Measurements from ENCODE around the gene NDUFV3. TPM values are rescaled to one million over a fixed set of nuclear protein-coding genes. Genes with fewer than 3 reads are reported as not detected.
A peak's percentile ranks its signal among the peaks of the same experiment; 100 is the strongest.
"Not testable (repeated sequence)": the region's sequence is repeated elsewhere in the genome, so short reads cannot be mapped to it uniquely, and the experiment has no call there.

Gene NDUFV3
- total and polyA plus RNA-seq, 9 donors = 24.9 to 51.4 (median 37.8) TPM

DNA sequence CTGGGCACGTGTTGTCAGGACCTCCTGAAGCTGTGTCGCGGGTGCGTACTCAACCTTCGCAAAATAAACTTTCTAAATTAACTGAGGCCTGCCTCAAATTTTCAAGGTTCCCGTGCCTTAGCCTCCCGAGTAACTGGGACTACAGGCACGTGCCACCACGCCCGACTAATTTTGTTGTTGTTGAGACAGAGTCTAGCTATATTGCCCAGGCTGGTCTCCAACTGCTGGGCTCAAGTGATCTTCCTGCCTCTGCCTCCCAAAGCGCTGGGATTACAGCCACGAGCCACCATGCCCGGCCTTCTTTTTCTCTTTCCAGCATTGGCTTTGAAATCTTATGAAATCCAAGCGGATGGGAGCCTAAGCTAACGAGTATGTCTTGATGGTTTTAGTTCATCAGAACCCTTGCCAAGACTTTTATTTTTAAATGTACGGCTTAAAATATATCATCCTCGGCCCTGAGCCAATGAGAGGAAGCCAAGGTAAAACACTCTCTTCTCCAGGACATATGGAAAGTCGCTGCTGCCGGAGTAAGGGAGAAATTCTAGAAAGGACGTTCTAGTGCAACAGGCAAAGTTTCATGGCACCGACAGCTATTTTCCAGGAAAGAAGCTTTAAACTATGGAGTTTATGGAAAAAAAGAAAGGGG, 45.0 kb downstream of the NDUFV3 start:
- no peaks in the 10 kb centered on the region for H3K27me3 ChIP-seq
- DNase-seq = no peak
- 86 to 93% (median 89%) methylated on average over 21 of the region's 21 CpGs for WGBS, 3 donors
- H3K4me3 ChIP-seq = no peak overlapping the region
- intact Hi-C loops (cut with DNase I) = no loop called here
- no peak overlapping the region for H3K27ac ChIP-seq
- H3K36me3 ChIP-seq = no peaks in the 10 kb centered on the region
- TF ChIP-seq POLR2A (IDR thresholded peaks at IDR 0.05) (no peak), EP300 (IDR thresholded peaks at IDR 0.05) (no peak)
- TF ChIP-seq, protein P1, sequence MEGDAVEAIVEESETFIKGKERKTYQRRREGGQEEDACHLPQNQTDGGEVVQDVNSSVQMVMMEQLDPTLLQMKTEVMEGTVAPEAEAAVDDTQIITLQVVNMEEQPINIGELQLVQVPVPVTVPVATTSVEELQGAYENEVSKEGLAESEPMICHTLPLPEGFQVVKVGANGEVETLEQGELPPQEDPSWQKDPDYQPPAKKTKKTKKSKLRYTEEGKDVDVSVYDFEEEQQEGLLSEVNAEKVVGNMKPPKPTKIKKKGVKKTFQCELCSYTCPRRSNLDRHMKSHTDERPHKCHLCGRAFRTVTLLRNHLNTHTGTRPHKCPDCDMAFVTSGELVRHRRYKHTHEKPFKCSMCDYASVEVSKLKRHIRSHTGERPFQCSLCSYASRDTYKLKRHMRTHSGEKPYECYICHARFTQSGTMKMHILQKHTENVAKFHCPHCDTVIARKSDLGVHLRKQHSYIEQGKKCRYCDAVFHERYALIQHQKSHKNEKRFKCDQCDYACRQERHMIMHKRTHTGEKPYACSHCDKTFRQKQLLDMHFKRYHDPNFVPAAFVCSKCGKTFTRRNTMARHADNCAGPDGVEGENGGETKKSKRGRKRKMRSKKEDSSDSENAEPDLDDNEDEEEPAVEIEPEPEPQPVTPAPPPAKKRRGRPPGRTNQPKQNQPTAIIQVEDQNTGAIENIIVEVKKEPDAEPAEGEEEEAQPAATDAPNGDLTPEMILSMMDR (IDR thresholded peaks at IDR 0.05) = no peak
- H3K9me3 ChIP-seq = no peaks in the 10 kb centered on the region
- H3K4me1 ChIP-seq (ENCODE audit: insufficient read depth) = peaks cover 2% of the 10 kb centered on the region

DNA sequence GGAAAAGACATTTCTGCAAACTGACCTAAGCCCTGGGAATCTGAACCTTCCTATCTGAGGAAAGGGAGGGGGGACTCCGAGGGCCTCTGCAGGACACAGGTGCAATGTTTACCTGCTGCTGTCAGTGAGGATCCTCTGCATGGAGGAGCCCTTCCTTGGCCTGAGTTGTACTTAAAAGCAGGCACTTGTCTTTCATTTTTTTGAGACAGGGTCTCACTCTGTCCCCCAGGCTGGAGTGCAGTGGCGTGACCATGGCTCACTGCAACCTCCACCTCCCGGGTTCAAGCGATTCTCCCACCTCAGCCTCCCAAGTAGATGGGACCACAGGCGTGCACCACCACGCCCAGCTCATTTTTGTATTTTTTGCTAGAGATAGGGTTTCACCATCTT, 45.5 kb downstream of the NDUFV3 start:
- H3K27me3 ChIP-seq; H3K36me3 ChIP-seq; DNase-seq; H3K27ac ChIP-seq; H3K4me1 ChIP-seq (ENCODE audit: insufficient read depth); H3K4me3 ChIP-seq; H3K9me3 ChIP-seq; intact Hi-C loops (cut with DNase I): not testable (repeated sequence)
- WGBS, 3 donors = 90 to 92% (median 91%) methylated on average over 6 of the region's 6 CpGs

DNA sequence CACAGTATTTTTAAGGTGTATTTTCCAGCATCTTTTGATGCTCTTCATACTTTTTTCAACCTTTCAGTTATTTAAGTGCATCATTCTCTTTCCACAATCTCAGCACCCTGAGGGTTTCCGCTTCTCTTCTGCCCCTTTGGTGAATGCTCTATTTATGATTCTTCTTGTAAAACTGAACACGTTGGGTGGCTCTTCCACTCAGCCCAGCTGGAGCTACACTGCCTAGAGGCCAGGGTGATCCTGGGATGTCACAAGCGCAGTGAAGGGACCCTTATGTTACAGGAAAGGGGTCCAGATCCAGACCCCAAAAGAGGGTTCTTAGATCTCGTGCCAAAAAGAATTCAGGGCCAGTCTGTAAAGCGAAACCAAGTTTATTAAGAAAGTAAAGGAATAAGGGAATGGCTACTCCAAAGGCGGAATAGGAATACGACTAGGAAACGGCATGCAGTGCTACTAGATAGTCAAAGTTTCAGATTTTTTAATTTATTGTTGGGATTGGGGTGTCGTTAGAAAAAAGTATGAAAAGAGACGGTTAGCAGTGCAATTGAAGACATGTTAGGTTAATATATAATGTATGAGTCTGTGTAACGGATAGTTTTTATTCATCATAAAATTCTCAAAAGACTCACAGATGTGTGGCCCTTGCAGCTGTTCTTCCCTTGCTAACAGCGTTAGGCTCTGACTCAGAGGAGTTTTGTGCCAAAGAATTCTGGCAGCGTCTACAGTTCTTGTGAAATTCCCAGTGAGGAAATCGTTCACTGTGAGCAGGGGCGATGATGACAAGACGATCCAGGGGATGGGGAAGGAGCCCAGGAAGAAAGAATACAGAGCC, 46.7 kb downstream of the NDUFV3 start:
- Histone ChIP-seq H3K27me3 (no peaks in the 10 kb centered on the region), H3K4me1 (ENCODE audit: insufficient read depth) (no peaks in the 10 kb centered on the region), H3K36me3 (no peaks in the 10 kb centered on the region), H3K4me3 (peak overlapping the region; percentile 11), H3K27ac (peak overlapping the region in 1 of 2 donors; percentile 67), H3K9me3 (no peaks in the 10 kb centered on the region)
- intact Hi-C loops (cut with DNase I) = no loop called here
- TF ChIP-seq POLR2A (IDR thresholded peaks at IDR 0.05) (no peak), EP300 (IDR thresholded peaks at IDR 0.05) (peak; percentile 43)
- TF ChIP-seq, protein P1 (IDR thresholded peaks at IDR 0.05) = no peak
- peak; percentile 74 to 95 (median 86) for DNase-seq
- WGBS, 3 donors = 10 to 15% (median 15%) methylated on average over 16 of the region's 16 CpGs

DNA sequence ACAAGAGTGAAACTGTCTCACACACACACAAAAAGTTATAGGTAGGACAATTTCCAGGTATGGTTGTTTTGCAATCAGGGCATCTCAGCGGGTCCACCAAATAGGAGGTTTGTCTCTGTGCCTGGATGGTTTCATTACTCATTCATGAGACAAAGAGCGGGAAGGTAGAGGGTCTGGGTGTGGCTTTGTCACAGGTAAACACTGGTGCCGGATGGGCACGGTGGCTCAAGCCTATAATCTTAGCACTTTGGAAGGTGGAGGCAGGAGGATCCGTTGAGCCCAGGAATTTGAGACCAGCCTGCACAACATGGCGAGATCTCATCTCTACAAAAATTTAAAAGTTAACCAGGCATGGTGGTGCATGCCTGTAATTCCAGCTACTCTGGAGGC, 48.6 kb downstream of the NDUFV3 start:
- no peak overlapping the region for H3K4me3 ChIP-seq
- intact Hi-C loops (cut with DNase I) = no loop called here
- no peaks in the 10 kb centered on the region for H3K4me1 ChIP-seq (ENCODE audit: insufficient read depth)
- WGBS, 3 donors = 94 to 95% (median 94%) methylated on average over 6 of the region's 6 CpGs
- H3K27ac ChIP-seq = no peak overlapping the region
- TF ChIP-seq POLR2A (IDR thresholded peaks at IDR 0.05) (no peak), EP300 (IDR thresholded peaks at IDR 0.05) (no peak)
- TF ChIP-seq, protein P1 (IDR thresholded peaks at IDR 0.05) = no peak
- H3K27me3 ChIP-seq = no peaks in the 10 kb centered on the region
- DNase-seq = no peak
- no peaks in the 10 kb centered on the region for H3K9me3 ChIP-seq
- H3K36me3 ChIP-seq = no peaks in the 10 kb centered on the region

DNA sequence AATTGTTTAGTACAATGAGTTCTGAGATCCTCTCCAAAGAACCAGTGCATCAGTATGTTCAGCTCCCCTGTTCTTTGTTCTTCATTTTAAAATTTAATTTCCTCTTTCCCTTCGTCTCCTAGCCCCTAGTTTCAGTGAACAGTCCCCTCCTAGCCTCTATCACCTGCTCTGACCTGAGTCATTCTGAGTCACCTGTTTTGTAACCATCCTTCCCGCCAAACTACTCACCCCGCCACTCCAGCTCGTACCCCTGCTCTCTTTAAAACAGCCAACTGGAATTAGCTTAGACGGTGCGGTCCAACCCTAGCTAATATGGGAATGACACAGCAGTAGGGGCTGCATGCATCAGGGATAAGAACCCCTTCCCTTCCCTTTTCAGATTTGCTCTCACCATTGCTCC, 49.1 kb downstream of the NDUFV3 start:
- Histone ChIP-seq H3K27me3 (no peaks in the 10 kb centered on the region), H3K4me3 (no peak overlapping the region), H3K9me3 (no peaks in the 10 kb centered on the region), H3K4me1 (ENCODE audit: insufficient read depth) (no peaks in the 10 kb centered on the region), H3K36me3 (no peaks in the 10 kb centered on the region), H3K27ac (no peak overlapping the region)
- WGBS, 3 donors = 79 to 93% (median 79%) methylated on average over 6 of the region's 6 CpGs
- TF ChIP-seq POLR2A (IDR thresholded peaks at IDR 0.05) (no peak), EP300 (IDR thresholded peaks at IDR 0.05) (no peak)
- TF ChIP-seq, protein P1 (IDR thresholded peaks at IDR 0.05) = no peak
- peak in 1 of 5 donors; percentile 8 for DNase-seq
- intact Hi-C loops (cut with DNase I) = no loop called here

DNA sequence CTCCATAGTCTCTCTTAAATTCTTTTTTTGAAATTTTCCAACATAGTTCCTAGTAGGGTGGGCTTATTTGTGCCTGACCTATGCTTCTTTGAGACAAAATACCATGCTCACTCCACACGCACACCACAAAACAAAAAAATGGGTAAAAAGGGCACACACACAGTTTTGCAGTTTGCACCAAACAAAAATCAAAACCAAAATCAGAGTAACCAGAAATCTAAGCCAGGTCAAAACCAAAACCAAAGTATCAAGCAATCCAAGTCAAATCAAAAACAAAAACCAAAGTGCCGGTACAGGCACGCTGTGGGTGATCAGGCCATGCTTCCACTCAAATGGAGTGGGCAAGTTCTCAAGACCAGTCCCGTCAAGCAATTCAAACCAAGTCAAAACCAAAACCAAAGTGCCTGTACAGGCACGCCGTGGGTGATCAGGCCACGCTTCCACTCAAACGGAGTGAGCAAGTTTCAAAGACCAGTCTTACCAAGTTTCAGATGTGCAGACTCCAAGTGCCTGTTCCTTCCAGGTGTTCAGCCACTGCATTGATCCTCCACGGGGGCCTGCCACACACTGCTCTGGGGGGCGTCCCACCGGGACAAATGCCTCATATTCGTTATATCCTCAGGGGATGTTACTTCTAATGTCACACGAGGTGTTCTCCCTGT, 56.1 kb downstream of the NDUFV3 start:
- H3K4me3 ChIP-seq; H3K36me3 ChIP-seq; H3K27me3 ChIP-seq; H3K4me1 ChIP-seq (ENCODE audit: insufficient read depth); H3K9me3 ChIP-seq; H3K27ac ChIP-seq; DNase-seq; intact Hi-C loops (cut with DNase I): not testable (repeated sequence)
- 90 to 93% (median 93%) methylated on average over 13 of the region's 13 CpGs for WGBS, 3 donors

DNA sequence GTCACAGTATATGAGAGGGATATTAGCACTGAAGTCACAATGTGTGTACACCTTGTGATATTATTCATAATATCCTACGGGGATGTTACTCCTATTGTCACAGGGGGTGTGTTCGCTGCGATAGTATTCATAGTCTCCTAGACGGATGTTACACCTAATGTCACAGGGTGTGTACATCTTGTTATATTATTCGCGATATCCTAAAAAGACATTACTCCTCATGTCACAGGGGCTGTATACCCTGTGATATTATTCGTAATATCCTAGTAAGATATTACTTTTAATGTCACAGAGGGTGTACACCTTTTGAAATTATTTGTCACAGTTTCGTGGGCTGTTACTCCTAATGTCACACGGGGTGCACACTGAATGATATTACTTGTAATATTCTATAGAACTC, 58.1 kb downstream of the NDUFV3 start:
- H3K4me3 ChIP-seq; H3K27ac ChIP-seq; H3K36me3 ChIP-seq; H3K4me1 ChIP-seq (ENCODE audit: insufficient read depth); H3K27me3 ChIP-seq; H3K9me3 ChIP-seq; DNase-seq; intact Hi-C loops (cut with DNase I): not testable (repeated sequence)
- 94 to 96% (median 96%) methylated on average over 9 of the region's 9 CpGs for WGBS, 3 donors

All from ovary (tissue), 9 donors.